ENCODE data around the gene VPS33B.
A peak's percentile ranks its signal among the peaks of the same experiment; 100 is the strongest.
"Not testable (repeated sequence)": the region's sequence is repeated elsewhere in the genome, so short reads cannot be mapped to it uniquely, and the experiment has no call there.

Gene VPS33B

GRCh38 chr15:91051248-91051647 lies 28.9 kb upstream of the VPS33B start:
- H3K27me3 ChIP-seq (ENCODE audit: insufficient read depth, low read length), result peaks cover 39% of the 10 kb centered on the region
- no peak overlapping the region for H3K27ac ChIP-seq (ENCODE audit: low read depth, low read length)
- no peak overlapping the region for H2AFZ ChIP-seq (ENCODE audit: low read length, unreplicated experiment)
- H3K36me3 ChIP-seq (ENCODE audit: insufficient read depth, low read length), result no peaks in the 10 kb centered on the region
- H3K4me1 ChIP-seq (ENCODE audit: control insufficient read depth, insufficient read depth, low read length, unreplicated experiment), result peaks cover 4% of the 10 kb centered on the region
- H3K79me2 ChIP-seq (ENCODE audit: control insufficient read depth, insufficient read depth, low read length, unreplicated experiment), result no peaks in the 10 kb centered on the region
- no peak overlapping the region for H3K4me3 ChIP-seq (ENCODE audit: low read depth, low read length)

- no peaks in the 10 kb centered on the region for H3K79me2 ChIP-seq (ENCODE audit: control insufficient read depth, insufficient read depth, low read length, unreplicated experiment)
- peaks cover 4% of the 10 kb centered on the region for H3K4me1 ChIP-seq (ENCODE audit: control insufficient read depth, insufficient read depth, low read length, unreplicated experiment)
- H3K36me3 ChIP-seq (ENCODE audit: insufficient read depth, low read length), result no peaks in the 10 kb centered on the region
- H3K4me3 ChIP-seq (ENCODE audit: low read depth, low read length), result no peak overlapping the region
- peaks cover 33% of the 10 kb centered on the region for H3K27me3 ChIP-seq (ENCODE audit: insufficient read depth, low read length)
- H2AFZ ChIP-seq (ENCODE audit: low read length, unreplicated experiment), result peak overlapping the region; percentile 68
- H3K27ac ChIP-seq (ENCODE audit: low read depth, low read length), result no peak overlapping the region
Measured at GRCh38 chr15:91050128-91050455, 27.7 kb upstream of the VPS33B start.

- Histone ChIP-seq H3K27me3 (ENCODE audit: insufficient read depth, low read length) (peaks cover 28% of the 10 kb centered on the region), H3K27ac (ENCODE audit: low read depth, low read length) (no peak overlapping the region), H3K36me3 (ENCODE audit: insufficient read depth, low read length) (no peaks in the 10 kb centered on the region), H3K4me3 (ENCODE audit: low read depth, low read length) (peak overlapping the region; percentile 58), H3K79me2 (ENCODE audit: control insufficient read depth, insufficient read depth, low read length, unreplicated experiment) (no peaks in the 10 kb centered on the region), H2AFZ (ENCODE audit: low read length, unreplicated experiment) (peak overlapping the region; percentile 77), H3K4me1 (ENCODE audit: control insufficient read depth, insufficient read depth, low read length, unreplicated experiment) (peaks cover 4% of the 10 kb centered on the region)
Measured at GRCh38 chr15:91049378-91050127, 27.2 kb upstream of the VPS33B start.

GRCh38 chr15:91047545-91048199 lies 25.3 kb upstream of the VPS33B start:
- peak overlapping the region; percentile 56 for H2AFZ ChIP-seq (ENCODE audit: low read length, unreplicated experiment)

GRCh38 chr15:91046056-91046455 lies 23.7 kb upstream of the VPS33B start:
- not testable (repeated sequence) for H3K36me3 ChIP-seq (ENCODE audit: insufficient read depth, low read length); H3K79me2 ChIP-seq (ENCODE audit: control insufficient read depth, insufficient read depth, low read length, unreplicated experiment); H2AFZ ChIP-seq (ENCODE audit: low read length, unreplicated experiment); H3K4me1 ChIP-seq (ENCODE audit: control insufficient read depth, insufficient read depth, low read length, unreplicated experiment); H3K4me3 ChIP-seq (ENCODE audit: low read depth, low read length); H3K27me3 ChIP-seq (ENCODE audit: insufficient read depth, low read length); H3K27ac ChIP-seq (ENCODE audit: low read depth, low read length)

More at GRCh38 chr15:91047545-91048199, 25.3 kb upstream of the VPS33B start:
- H3K4me1 ChIP-seq (ENCODE audit: control insufficient read depth, insufficient read depth, low read length, unreplicated experiment), result peaks cover 4% of the 10 kb centered on the region
- H3K27me3 ChIP-seq (ENCODE audit: insufficient read depth, low read length), result peaks cover 16% of the 10 kb centered on the region; the same call in 1 of the 2 replicates
- no peaks in the 10 kb centered on the region for H3K79me2 ChIP-seq (ENCODE audit: control insufficient read depth, insufficient read depth, low read length, unreplicated experiment)
- H3K4me3 ChIP-seq (ENCODE audit: low read depth, low read length), result peak overlapping the region; percentile 47
- H3K27ac ChIP-seq (ENCODE audit: low read depth, low read length), result no peak overlapping the region
- no peaks in the 10 kb centered on the region for H3K36me3 ChIP-seq (ENCODE audit: insufficient read depth, low read length)

- Histone ChIP-seq H2AFZ (ENCODE audit: low read length, unreplicated experiment) (no peak overlapping the region), H3K4me1 (ENCODE audit: control insufficient read depth, insufficient read depth, low read length, unreplicated experiment) (peaks cover 4% of the 10 kb centered on the region), H3K27me3 (ENCODE audit: insufficient read depth, low read length) (peaks cover 5% of the 10 kb centered on the region; the same call in 1 of the 2 replicates), H3K79me2 (ENCODE audit: control insufficient read depth, insufficient read depth, low read length, unreplicated experiment) (no peaks in the 10 kb centered on the region), H3K27ac (ENCODE audit: low read depth, low read length) (no peak overlapping the region), H3K4me3 (ENCODE audit: low read depth, low read length) (no peak overlapping the region), H3K36me3 (ENCODE audit: insufficient read depth, low read length) (no peaks in the 10 kb centered on the region)
Measured at GRCh38 chr15:91045065-91045464, 22.7 kb upstream of the VPS33B start.

- Histone ChIP-seq H3K36me3 (ENCODE audit: insufficient read depth, low read length) (no peaks in the 10 kb centered on the region), H3K27me3 (ENCODE audit: insufficient read depth, low read length) (peaks cover 8% of the 10 kb centered on the region; the same call in 1 of the 2 replicates), H3K4me3 (ENCODE audit: low read depth, low read length) (no peak overlapping the region), H3K27ac (ENCODE audit: low read depth, low read length) (no peak overlapping the region), H3K79me2 (ENCODE audit: control insufficient read depth, insufficient read depth, low read length, unreplicated experiment) (no peaks in the 10 kb centered on the region), H3K4me1 (ENCODE audit: control insufficient read depth, insufficient read depth, low read length, unreplicated experiment) (peaks cover 4% of the 10 kb centered on the region), H2AFZ (ENCODE audit: low read length, unreplicated experiment) (no peak overlapping the region)
Measured at GRCh38 chr15:91043202-91043874, 20.9 kb upstream of the VPS33B start.

GRCh38 chr15:91040856-91041255 lies 18.5 kb upstream of the VPS33B start:
- Histone ChIP-seq H3K79me2 (ENCODE audit: control insufficient read depth, insufficient read depth, low read length, unreplicated experiment) (no peaks in the 10 kb centered on the region), H3K4me1 (ENCODE audit: control insufficient read depth, insufficient read depth, low read length, unreplicated experiment) (no peaks in the 10 kb centered on the region), H3K4me3 (ENCODE audit: low read depth, low read length) (no peak overlapping the region), H3K27ac (ENCODE audit: low read depth, low read length) (no peak overlapping the region), H3K36me3 (ENCODE audit: insufficient read depth, low read length) (no peaks in the 10 kb centered on the region), H2AFZ (ENCODE audit: low read length, unreplicated experiment) (no peak overlapping the region), H3K27me3 (ENCODE audit: insufficient read depth, low read length) (peaks cover 8% of the 10 kb centered on the region)

GRCh38 chr15:91039996-91040395 lies 17.6 kb upstream of the VPS33B start:
- no peak overlapping the region for H2AFZ ChIP-seq (ENCODE audit: low read length, unreplicated experiment)
- no peak overlapping the region for H3K27ac ChIP-seq (ENCODE audit: low read depth, low read length)
- H3K4me3 ChIP-seq (ENCODE audit: low read depth, low read length), result no peak overlapping the region
- H3K36me3 ChIP-seq (ENCODE audit: insufficient read depth, low read length), result no peaks in the 10 kb centered on the region
- H3K79me2 ChIP-seq (ENCODE audit: control insufficient read depth, insufficient read depth, low read length, unreplicated experiment), result no peaks in the 10 kb centered on the region
- no peaks in the 10 kb centered on the region for H3K4me1 ChIP-seq (ENCODE audit: control insufficient read depth, insufficient read depth, low read length, unreplicated experiment)
- peaks cover 15% of the 10 kb centered on the region for H3K27me3 ChIP-seq (ENCODE audit: insufficient read depth, low read length)

- Histone ChIP-seq H3K27ac (ENCODE audit: low read depth, low read length) (no peak overlapping the region), H2AFZ (ENCODE audit: low read length, unreplicated experiment) (no peak overlapping the region), H3K79me2 (ENCODE audit: control insufficient read depth, insufficient read depth, low read length, unreplicated experiment) (no peaks in the 10 kb centered on the region), H3K4me3 (ENCODE audit: low read depth, low read length) (no peak overlapping the region), H3K36me3 (ENCODE audit: insufficient read depth, low read length) (no peaks in the 10 kb centered on the region), H3K4me1 (ENCODE audit: control insufficient read depth, insufficient read depth, low read length, unreplicated experiment) (no peaks in the 10 kb centered on the region), H3K27me3 (ENCODE audit: insufficient read depth, low read length) (peaks cover 20% of the 10 kb centered on the region)
Measured at GRCh38 chr15:91032919-91033803, 10.8 kb upstream of the VPS33B start.
